CD4-positive, alpha-beta T cell treated with Interleukin-1 beta for 1 hour (primary cell): ENCODE measurements around the gene THEM4.
"Not testable (repeated sequence)": the region's sequence is repeated elsewhere in the genome, so short reads cannot be mapped to it uniquely, and the experiment has no call there.

ENCODE experiments used
- DNase-seq, 2 donors: peaks; one replicate each; pipeline ENCODE4 v3.0.0-alpha.2; 2020 to 2022

Gene THEM4

GRCh38 chr1:151892190-151892589 is 17.1 kb downstream of the THEM4 start:
- no peak for DNase-seq

- DNase-seq: no peak
Measured at GRCh38 chr1:151891512-151891911, 17.8 kb downstream of the THEM4 start.

GRCh38 chr1:151888972-151889570 is 20.2 kb downstream of the THEM4 start:
- DNase-seq: peak in 1 of 2 donors; percentile 49

DNA sequence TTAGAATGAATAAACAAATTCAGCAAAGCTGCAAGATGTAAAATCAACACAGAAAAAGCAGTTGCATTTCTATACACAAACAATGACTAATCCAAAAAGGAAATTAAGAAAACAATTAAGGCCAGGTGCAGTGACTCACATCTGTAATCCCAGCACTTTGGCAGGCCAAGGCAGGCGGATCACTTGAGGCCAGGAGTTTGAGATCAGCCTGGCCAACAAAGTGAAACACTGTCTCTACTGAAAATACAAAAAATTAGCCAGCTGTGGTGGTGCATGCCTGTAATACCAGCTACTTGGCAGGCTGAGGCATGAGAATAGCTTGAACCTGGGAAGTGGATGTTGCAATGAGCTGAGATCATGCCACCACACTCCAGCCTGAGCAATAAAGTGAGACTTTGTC is 22.3 kb downstream of the THEM4 start:
- DNase-seq: no peak

DNA sequence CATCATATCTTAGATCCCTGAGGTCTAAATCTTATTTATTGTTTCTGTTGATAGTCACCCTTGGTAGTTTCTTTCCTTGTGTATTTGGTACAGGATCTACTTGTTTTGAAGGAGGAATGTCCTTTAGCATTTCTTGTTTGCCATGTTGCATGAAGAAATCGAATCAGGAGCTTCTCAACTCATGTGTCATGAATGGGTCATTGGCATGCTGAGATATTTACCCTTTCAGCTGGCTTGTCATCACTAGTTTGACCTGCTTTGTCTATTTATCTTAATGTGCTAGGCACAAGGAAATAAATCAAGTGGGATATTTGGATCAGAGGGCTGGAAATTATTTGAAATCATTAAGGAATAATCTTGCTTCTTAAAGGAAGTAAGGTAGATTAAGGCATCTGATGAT is 23.8 kb downstream of the THEM4 start:
- DNase-seq: no peak

- DNase-seq: not testable (repeated sequence)
Measured at GRCh38 chr1:151884879-151885278, 24.4 kb downstream of the THEM4 start.

- DNase-seq: not testable (repeated sequence)
Measured at GRCh38 chr1:151884445-151884844, 24.9 kb downstream of the THEM4 start.

GRCh38 chr1:151883898-151884297 is 25.4 kb downstream of the THEM4 start:
- DNase-seq: not testable (repeated sequence)

- not testable (repeated sequence) for DNase-seq
Measured at GRCh38 chr1:151882918-151883317, 26.4 kb downstream of the THEM4 start.

DNA sequence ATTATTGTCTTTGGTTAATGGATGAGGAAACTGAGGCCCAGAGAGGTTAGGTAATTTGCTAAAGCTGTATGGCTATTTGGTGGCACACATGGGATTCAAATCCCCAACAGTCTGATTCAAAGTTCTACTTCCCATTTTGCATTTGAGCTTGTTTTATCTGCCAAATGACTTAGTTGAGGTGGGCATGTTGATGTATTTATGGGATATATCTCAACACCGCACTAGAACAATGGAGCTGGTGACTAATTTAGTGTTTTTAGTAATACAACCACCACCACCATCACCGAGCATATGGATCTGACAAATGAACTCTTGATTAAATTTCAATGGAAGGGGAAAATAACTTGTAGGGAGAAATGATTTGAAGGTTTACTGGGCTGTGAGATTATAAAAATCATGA is 26.8 kb downstream of the THEM4 start:
- no peak for DNase-seq

- DNase-seq: no peak
Measured at GRCh38 chr1:151881479-151881878, 27.8 kb downstream of the THEM4 start.

- no peak for DNase-seq
Measured at GRCh38 chr1:151875419-151876097, 33.8 kb downstream of the THEM4 start.

DNA sequence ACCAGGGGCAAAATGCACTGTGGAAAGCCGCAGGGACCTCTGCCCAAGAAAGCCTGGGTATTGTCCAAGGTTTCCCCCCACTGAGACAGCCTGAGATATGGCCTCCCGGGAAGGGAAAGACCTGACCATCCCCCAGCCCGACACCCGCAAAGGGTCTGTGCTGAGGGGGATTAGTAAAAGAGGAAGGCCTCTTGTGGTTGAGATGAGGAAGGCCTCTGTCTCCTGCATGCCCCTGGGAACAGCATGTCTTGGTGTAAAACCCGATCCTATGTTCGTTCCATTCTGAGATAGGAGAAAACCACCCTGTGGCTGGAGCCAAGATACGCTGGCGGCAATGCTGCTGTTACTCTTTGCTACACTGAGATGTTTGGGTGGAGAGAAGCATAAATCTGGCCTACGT is 36.5 kb downstream of the THEM4 start:
- DNase-seq: not testable (repeated sequence)

GRCh38 chr1:151871284-151872030 is 37.9 kb downstream of the THEM4 start:
- DNase-seq: no peak

- no peak for DNase-seq
Measured at GRCh38 chr1:151868486-151868885, 40.8 kb downstream of the THEM4 start.

DNA sequence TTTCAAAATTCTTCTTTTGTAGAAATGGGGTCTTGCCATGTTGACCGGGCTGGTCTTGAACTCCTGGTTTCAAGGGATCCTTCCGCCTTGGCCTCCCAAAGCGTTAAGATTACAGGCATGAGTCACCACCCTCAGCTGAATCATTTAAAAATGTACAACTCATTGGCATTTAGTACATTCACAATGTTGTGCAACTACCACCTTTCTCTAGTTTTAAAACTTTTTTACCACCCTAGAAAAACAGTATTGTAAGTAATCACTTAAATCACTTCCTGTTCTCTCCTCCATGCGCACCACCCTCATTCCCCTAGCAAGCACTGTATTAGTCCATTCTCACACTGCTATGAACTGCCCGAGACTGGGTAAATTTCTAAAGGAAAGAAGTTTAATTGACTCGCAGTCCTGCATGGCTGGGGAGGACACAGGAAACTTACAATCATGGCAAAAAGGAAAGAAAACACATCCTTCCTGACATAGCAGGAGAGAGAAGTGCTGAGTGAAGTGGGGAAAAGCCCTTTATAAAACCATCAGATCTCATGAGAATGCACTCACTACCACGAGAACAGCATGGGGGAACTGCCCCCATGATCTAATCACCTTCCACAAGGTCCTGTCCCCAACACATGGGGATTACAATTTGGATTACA is 41.4 kb downstream of the THEM4 start:
- DNase-seq: peak in 1 of 2 donors; percentile 21

DNA sequence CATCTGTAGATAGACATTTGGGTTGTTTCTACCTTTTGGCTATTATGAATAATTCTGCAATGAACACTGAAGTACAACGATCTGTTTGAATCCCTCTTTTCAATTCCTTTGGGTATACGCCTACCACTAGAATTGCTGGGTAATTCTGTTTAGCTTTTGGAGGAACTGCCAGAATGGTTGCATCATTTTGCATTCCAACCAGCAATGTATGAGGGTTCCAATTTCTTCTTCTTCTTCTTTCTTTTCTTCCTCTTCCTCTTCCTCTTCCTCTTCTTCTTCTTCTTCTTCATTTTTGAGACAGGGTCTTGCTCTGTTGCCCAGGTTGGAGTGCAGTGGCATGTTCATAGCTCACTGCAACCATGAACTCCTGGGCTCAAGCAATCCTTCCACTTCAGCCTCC is 42.0 kb downstream of the THEM4 start:
- no peak for DNase-seq

- DNase-seq: no peak
Measured at GRCh38 chr1:151864411-151864810, 44.9 kb downstream of the THEM4 start.

DNA sequence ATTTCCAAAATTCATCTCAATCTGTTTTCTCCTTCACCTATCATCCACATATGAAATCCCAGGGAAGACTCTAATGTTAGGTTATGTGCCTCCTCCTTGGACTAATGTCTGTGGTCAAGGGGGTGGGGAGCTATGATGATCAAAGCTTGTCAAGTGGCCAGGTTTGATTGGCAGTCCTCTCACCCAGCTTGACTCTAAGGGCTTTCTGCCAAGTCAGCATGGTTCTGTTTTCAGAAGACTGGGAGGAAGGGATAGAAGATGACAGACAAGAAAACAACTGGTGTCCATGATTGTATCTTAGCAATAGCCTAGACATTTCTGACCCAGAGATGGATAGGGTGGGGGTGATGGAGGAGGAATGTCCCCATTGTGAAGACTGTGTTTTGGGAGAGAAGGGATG is 46.7 kb downstream of the THEM4 start:
- DNase-seq: no peak

GRCh38 chr1:151860504-151861187 is 48.7 kb downstream of the THEM4 start:
- DNase-seq: no peak

- no peak for DNase-seq
Measured at GRCh38 chr1:151859891-151860293, 49.4 kb downstream of the THEM4 start.

DNA sequence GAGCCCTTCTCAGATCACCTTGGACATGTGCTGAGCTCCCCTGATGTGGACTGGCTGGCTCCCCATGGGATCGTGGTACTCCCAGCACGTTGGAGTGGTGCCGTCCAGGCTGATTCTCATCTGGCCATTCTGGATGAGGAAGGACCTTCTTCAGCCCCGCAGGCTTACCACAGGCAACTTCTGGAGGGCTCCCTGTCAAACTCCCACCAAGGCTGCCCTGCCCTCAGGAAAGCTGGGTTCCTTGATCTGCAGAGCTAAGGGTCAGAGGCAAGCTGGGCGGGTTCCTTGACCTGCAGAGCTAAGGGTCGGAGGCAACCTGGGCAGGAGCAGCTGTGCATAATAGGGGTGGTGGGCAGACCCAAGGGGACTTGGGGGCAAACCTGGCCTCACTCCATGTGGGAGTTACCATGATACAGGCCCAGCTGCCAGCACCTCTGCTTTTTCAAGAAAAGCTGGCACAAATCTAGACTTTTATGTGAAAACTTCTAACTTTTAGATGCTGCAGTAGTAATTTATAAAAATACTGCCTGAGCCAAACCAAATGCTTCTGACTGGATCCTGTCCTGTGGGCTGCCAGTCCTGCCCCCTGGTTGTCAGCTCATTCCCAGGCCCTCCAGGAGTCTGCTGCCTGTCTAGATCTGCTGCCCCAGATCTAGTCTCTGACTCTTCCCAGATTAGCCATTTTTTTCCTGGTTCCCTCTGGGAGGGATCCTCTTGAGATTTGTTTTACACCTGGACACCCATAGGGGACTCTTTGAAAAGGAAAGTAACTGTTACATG is 50.2 kb downstream of the THEM4 start:
- DNase-seq: no peak
